ENCODE results near the gene HUS1B. TPM values are rescaled to one million over a fixed set of nuclear protein-coding genes. Genes with fewer than 3 reads are reported as not detected.

HUS1B gene
- total and polyA plus RNA-seq, 2 of the 13 experiments (the other 11 are each of a cell fraction or from before 2014, with no cell fraction given) = 0.18 to 0.40 TPM

- TF ChIP-seq, protein P1, sequence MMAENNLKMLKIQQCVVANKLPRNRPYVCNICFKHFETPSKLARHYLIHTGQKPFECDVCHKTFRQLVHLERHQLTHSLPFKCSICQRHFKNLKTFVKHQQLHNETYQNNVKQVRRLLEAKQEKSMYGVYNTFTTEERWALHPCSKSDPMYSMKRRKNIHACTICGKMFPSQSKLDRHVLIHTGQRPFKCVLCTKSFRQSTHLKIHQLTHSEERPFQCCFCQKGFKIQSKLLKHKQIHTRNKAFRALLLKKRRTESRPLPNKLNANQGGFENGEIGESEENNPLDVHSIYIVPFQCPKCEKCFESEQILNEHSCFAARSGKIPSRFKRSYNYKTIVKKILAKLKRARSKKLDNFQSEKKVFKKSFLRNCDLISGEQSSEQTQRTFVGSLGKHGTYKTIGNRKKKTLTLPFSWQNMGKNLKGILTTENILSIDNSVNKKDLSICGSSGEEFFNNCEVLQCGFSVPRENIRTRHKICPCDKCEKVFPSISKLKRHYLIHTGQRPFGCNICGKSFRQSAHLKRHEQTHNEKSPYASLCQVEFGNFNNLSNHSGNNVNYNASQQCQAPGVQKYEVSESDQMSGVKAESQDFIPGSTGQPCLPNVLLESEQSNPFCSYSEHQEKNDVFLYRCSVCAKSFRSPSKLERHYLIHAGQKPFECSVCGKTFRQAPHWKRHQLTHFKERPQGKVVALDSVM (CRISPR knock-in tag; IDR thresholded peaks at IDR 0.05) = peak; percentile 59; the same call in 1 of the 2 replicates
- TF ChIP-seq IRX3 (CRISPR knock-in tag; IDR thresholded peaks at IDR 0.05; ENCODE audit: borderline replicate concordance, low read depth) (no peak), MAFG (CRISPR knock-in tag; IDR thresholded peaks at IDR 0.05) (no peak), ZNF576 (CRISPR knock-in tag; IDR thresholded peaks at IDR 0.05) (peak; percentile 84; the same call in 1 of the 2 replicates), CCDC6 (CRISPR knock-in tag; IDR thresholded peaks at IDR 0.05) (0 out of 2 replicates have a peak, but pooled peaks have one; percentile 65), ZFP37 (CRISPR knock-in tag; IDR thresholded peaks at IDR 0.05; ENCODE audit: borderline replicate concordance) (peak; percentile 84; the same call in 1 of the 2 replicates), KAT2B (IDR thresholded peaks at IDR 0.05; ENCODE audit: borderline replicate concordance, low read depth, low read length) (no peak)
- TF ChIP-seq, protein P2, sequence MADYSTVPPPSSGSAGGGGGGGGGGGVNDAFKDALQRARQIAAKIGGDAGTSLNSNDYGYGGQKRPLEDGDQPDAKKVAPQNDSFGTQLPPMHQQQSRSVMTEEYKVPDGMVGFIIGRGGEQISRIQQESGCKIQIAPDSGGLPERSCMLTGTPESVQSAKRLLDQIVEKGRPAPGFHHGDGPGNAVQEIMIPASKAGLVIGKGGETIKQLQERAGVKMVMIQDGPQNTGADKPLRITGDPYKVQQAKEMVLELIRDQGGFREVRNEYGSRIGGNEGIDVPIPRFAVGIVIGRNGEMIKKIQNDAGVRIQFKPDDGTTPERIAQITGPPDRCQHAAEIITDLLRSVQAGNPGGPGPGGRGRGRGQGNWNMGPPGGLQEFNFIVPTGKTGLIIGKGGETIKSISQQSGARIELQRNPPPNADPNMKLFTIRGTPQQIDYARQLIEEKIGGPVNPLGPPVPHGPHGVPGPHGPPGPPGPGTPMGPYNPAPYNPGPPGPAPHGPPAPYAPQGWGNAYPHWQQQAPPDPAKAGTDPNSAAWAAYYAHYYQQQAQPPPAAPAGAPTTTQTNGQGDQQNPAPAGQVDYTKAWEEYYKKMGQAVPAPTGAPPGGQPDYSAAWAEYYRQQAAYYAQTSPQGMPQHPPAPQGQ (CRISPR knock-in tag; IDR thresholded peaks at IDR 0.05; ENCODE audit: borderline replicate concordance) = no peak
- TF ChIP-seq, protein P3, sequence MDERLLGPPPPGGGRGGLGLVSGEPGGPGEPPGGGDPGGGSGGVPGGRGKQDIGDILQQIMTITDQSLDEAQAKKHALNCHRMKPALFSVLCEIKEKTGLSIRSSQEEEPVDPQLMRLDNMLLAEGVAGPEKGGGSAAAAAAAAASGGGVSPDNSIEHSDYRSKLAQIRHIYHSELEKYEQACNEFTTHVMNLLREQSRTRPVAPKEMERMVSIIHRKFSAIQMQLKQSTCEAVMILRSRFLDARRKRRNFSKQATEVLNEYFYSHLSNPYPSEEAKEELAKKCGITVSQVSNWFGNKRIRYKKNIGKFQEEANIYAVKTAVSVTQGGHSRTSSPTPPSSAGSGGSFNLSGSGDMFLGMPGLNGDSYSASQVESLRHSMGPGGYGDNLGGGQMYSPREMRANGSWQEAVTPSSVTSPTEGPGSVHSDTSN (CRISPR knock-in tag; IDR thresholded peaks at IDR 0.05) = no peak; the same call in 1 of the 2 replicates
- TF ChIP-seq, protein P4, sequence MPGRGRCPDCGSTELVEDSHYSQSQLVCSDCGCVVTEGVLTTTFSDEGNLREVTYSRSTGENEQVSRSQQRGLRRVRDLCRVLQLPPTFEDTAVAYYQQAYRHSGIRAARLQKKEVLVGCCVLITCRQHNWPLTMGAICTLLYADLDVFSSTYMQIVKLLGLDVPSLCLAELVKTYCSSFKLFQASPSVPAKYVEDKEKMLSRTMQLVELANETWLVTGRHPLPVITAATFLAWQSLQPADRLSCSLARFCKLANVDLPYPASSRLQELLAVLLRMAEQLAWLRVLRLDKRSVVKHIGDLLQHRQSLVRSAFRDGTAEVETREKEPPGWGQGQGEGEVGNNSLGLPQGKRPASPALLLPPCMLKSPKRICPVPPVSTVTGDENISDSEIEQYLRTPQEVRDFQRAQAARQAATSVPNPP (CRISPR knock-in tag; IDR thresholded peaks at IDR 0.05) = no peak
- TF ChIP-seq, protein P5, sequence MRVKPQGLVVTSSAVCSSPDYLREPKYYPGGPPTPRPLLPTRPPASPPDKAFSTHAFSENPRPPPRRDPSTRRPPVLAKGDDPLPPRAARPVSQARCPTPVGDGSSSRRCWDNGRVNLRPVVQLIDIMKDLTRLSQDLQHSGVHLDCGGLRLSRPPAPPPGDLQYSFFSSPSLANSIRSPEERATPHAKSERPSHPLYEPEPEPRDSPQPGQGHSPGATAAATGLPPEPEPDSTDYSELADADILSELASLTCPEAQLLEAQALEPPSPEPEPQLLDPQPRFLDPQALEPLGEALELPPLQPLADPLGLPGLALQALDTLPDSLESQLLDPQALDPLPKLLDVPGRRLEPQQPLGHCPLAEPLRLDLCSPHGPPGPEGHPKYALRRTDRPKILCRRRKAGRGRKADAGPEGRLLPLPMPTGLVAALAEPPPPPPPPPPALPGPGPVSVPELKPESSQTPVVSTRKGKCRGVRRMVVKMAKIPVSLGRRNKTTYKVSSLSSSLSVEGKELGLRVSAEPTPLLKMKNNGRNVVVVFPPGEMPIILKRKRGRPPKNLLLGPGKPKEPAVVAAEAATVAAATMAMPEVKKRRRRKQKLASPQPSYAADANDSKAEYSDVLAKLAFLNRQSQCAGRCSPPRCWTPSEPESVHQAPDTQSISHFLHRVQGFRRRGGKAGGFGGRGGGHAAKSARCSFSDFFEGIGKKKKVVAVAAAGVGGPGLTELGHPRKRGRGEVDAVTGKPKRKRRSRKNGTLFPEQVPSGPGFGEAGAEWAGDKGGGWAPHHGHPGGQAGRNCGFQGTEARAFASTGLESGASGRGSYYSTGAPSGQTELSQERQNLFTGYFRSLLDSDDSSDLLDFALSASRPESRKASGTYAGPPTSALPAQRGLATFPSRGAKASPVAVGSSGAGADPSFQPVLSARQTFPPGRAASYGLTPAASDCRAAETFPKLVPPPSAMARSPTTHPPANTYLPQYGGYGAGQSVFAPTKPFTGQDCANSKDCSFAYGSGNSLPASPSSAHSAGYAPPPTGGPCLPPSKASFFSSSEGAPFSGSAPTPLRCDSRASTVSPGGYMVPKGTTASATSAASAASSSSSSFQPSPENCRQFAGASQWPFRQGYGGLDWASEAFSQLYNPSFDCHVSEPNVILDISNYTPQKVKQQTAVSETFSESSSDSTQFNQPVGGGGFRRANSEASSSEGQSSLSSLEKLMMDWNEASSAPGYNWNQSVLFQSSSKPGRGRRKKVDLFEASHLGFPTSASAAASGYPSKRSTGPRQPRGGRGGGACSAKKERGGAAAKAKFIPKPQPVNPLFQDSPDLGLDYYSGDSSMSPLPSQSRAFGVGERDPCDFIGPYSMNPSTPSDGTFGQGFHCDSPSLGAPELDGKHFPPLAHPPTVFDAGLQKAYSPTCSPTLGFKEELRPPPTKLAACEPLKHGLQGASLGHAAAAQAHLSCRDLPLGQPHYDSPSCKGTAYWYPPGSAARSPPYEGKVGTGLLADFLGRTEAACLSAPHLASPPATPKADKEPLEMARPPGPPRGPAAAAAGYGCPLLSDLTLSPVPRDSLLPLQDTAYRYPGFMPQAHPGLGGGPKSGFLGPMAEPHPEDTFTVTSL (CRISPR knock-in tag; IDR thresholded peaks at IDR 0.05; ENCODE audit: borderline replicate concordance) = peak; percentile 77
- TF ChIP-seq, protein P6, sequence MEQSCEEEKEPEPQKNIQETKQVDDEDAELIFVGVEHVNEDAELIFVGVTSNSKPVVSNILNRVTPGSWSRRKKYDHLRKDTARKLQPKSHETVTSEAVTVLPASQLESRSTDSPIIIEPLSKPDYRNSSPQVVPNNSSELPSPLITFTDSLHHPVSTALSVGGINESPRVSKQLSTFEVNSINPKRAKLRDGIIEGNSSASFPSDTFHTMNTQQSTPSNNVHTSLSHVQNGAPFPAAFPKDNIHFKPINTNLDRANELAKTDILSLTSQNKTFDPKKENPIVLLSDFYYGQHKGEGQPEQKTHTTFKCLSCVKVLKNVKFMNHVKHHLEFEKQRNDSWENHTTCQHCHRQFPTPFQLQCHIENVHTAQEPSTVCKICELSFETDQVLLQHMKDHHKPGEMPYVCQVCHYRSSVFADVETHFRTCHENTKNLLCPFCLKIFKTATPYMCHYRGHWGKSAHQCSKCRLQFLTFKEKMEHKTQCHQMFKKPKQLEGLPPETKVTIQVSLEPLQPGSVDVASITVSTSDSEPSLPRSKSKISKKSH (CRISPR knock-in tag; IDR thresholded peaks at IDR 0.05; ENCODE audit: borderline replicate concordance) = no peak
Observed at GRCh38 chr6:692858-693722, 36.2 kb upstream of the HUS1B start, which contains the start of gene EXOC2 (continued).
